Kidney (tissue), 14 donors: ENCODE results near the gene HOXA5. TPM values are rescaled to one million over a fixed set of nuclear protein-coding genes. Genes with fewer than 3 reads are reported as not detected.

Source experiments
- DNase-seq, 5 donors: peaks; one replicate each; pipeline ENCODE4 v3.0.0-alpha.2; 2013 to 2020
- FAIRE-seq: peaks from 2 replicates; lab custom pipeline; 2012; peaks lifted over from hg19 to GRCh38; lab: Jason Lieb, UNC
- H3K27ac ChIP-seq, 2 donors: one replicate each; pipeline ENCODE4 v1.7.0; 2013; ENCODE audit warnings: low read depth in 2 of 2, low read length in 2 of 2, inconsistent platforms in 1 of 2
- H3K27me3 ChIP-seq: one replicate; pipeline ENCODE4 v1.7.1; 2013; ENCODE audit warnings: low read length, inconsistent platforms; ENCODE audit not compliant: control insufficient read depth, insufficient read depth
- H3K36me3 ChIP-seq, 3 donors: one replicate each; pipeline versions ENCODE4 v1.7.0 to v1.7.1; 2013; ENCODE audit warnings: low read length in 3 of 3, control low read depth in 1 of 3, inconsistent platforms in 1 of 3; ENCODE audit not compliant: insufficient read depth in 3 of 3, control insufficient read depth in 2 of 3
- H3K4me1 ChIP-seq, 3 donors: one replicate each; pipeline versions ENCODE4 v1.7.0 to v1.7.1; 2013; ENCODE audit warnings: low read length in 3 of 3, inconsistent platforms in 1 of 3, low read depth in 1 of 3; ENCODE audit not compliant: control insufficient read depth in 2 of 3, insufficient read depth in 2 of 3
- H3K4me3 ChIP-seq, 3 donors: one replicate each; pipeline versions ENCODE4 v1.7.0 to v1.8.1; 2013; ENCODE audit warnings: low read length in 3 of 3, control low read depth in 1 of 3, inconsistent platforms in 1 of 3
- H3K9ac ChIP-seq, 3 donors: one replicate each; pipeline versions ENCODE4 v1.7.0 to v1.7.1; 2013; ENCODE audit warnings: low read length in 3 of 3, control low read depth in 1 of 3, inconsistent platforms in 1 of 3
- H3K9me3 ChIP-seq, 3 donors: one replicate each; pipeline versions ENCODE4 v1.7.0 to v1.7.1; 2013; ENCODE audit warnings: low read length in 3 of 3, control low read depth in 1 of 3, inconsistent platforms in 1 of 3; ENCODE audit not compliant: control insufficient read depth in 2 of 3, insufficient read depth in 1 of 3
- intact Hi-C: fragments of 100-400 bp; cut with DNase I; formaldehyde crosslinking; loops from one replicate; pipeline ENCODE4 v1.11.1; 2022
- polyA plus RNA-seq: library from polyadenylated mRNA; stranded (reverse); fragments of 350-450 nt; fragmentation: Illumina TruSeq; extraction: RNeasy Lipid Tissue Mini Kit (QIAGEN cat#74804); gene quantifications from one replicate; pipeline ENCODE4 v1.2.3, GENCODE V29; 2014; ENCODE audit warnings: low read depth, low replicate concordance; ENCODE audit not compliant: insufficient read depth
- total RNA-seq: library from RNA; stranded (reverse); fragmentation: NEBNext Ultra II Directional; extraction: Animal tissue kit (Norgen Biotek cat#: 25700); gene quantifications from one replicate; pipeline ENCODE4 v1.2.1, GENCODE V29; 2021
- TF ChIP-seq, protein P1 (sequence below): IDR thresholded peaks from 3 replicates; pipeline ENCODE4 v1.5.1; 2012; ENCODE audit warnings: mild to moderate bottlenecking, moderate library complexity, borderline replicate concordance; ENCODE audit not compliant: insufficient read depth; ENCODE audit errors: extremely low read depth
- donor health status: control.
- donor health status: control.
- donor health status: control.
- donor health status: control.
- donor health status: control.
- donor health status: DM: yes; HTN: yes; CAD: no.
- donor health status: Normal renal cell carcinoma (clear cell type).

The HOXA5 gene
- total and polyA plus RNA-seq, 2 donors from 2014 or later = 19.4 to 38.0 TPM

DNA sequence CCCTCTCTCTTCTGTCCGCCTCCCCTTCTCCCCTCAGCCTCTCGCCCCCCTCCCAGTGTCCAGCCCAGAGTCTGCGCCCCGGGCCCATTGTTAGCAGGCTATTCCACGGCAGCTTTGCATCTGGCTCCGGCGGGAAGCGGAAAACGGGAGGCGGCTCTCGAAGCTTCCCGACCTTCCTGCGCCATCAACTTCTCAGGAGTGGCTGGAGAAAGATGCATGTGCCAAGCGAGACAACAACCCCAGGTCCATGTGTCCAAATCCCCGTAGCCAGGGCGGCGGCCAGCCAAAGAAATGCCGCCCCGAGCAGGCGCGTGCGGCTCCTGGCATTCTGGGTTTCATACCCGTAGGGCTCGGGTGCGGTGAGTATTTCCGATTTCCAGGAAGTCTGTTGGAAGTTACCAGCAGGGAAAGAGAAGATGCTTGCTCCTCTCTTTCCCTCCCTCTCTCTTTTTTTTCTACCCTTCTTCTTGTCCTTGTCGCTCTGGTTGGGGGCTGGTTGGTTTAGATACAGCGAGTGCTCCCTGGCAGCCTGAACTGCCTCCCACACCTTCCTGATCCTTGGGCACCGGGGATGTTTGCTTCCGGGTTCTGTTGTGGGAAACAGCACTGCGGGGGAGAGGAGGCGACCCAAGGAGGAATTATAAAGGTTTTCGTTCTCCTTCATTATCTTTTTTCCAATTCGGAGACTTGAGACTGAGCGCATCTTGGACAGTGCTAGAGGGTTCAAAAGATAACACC, 39.8 kb downstream of the HOXA5 start:
- Histone ChIP-seq H3K9me3 (no peaks in the 10 kb centered on the region), H3K27ac (peak overlapping the region; percentile 73 to 77), H3K27me3 (peaks cover 2% of the 10 kb centered on the region), H3K36me3 (no peaks in the 10 kb centered on the region), H3K4me1 (peaks cover 9 to 16% (median 13%) of the 10 kb centered on the region in 3 donors), H3K9ac (peak overlapping the region; percentile 21 to 62 (median 42)), H3K4me3 (peak overlapping the region; percentile 12 to 44 (median 26))
- intact Hi-C loops = no loop called here
- DNase-seq = peak in 4 of 5 donors; percentile 70 to 83 (median 77)
- FAIRE-seq = no peak
- TF ChIP-seq, protein P1, sequence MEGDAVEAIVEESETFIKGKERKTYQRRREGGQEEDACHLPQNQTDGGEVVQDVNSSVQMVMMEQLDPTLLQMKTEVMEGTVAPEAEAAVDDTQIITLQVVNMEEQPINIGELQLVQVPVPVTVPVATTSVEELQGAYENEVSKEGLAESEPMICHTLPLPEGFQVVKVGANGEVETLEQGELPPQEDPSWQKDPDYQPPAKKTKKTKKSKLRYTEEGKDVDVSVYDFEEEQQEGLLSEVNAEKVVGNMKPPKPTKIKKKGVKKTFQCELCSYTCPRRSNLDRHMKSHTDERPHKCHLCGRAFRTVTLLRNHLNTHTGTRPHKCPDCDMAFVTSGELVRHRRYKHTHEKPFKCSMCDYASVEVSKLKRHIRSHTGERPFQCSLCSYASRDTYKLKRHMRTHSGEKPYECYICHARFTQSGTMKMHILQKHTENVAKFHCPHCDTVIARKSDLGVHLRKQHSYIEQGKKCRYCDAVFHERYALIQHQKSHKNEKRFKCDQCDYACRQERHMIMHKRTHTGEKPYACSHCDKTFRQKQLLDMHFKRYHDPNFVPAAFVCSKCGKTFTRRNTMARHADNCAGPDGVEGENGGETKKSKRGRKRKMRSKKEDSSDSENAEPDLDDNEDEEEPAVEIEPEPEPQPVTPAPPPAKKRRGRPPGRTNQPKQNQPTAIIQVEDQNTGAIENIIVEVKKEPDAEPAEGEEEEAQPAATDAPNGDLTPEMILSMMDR = no peak

DNA sequence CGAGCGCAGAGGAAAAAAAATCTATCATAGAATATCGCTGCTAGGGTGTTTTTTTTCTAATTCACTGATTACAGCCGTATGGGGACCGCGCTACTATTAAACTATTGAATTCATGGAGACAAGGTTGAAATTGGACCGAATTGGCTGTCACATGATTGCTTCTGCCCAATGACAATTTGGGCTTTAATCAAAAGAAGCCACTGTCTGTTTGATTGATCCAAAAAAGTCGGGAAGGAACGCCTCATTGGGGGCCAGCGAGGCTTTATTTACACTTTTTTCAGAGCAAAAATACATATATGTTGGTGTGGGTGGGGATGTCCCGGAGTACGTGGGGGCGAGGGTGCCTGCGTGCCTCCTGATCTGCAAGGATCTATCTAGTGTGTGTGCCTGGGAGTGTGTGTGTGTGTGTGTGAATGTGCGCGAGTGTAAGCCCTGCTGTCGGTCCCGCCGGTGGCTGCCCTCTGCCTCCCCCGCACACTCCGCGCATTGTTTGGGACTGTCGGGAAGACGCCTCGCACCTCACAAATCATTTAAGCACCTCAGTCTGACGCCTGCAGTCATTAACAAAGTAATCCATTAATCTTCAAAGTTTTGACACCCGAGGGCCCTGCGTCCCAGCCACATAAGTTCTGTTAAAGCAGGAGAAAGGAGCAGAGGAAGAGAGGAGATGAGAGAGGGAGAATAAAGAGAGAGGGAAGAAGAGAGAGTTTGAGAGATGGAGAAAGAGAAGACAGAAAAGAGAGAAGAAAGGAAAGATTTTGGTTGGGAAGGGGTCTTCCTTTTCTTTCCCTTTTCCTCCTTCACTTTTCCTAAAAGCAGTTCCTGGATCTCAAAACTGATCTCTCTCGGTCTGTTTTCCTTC, 40.7 kb downstream of the HOXA5 start, which contains the start of gene HOXA2:
HOXA2 (minus strand) TSS at position 103 of the 862 bp plus-strand sequence. CDS start 183 bp downstream, outside the sequence.
- peak; percentile 87 to 92 (median 91) for DNase-seq
- H3K9ac ChIP-seq = peak within 1 kb of the TSS; percentile 21 to 62 (median 42)
- intact Hi-C loops = no loop called here
- peak within 1 kb of the TSS; percentile 44 to 50 (median 44) for H3K4me3 ChIP-seq
- H3K9me3 ChIP-seq = no peaks in the 10 kb centered on the region
- H3K27me3 ChIP-seq = peaks cover 2% of the 10 kb centered on the region
- TF ChIP-seq, protein P1 = no peak
- peak within 1 kb of the TSS; percentile 73 to 78 for H3K27ac ChIP-seq
- H3K4me1 ChIP-seq = peaks cover 9 to 18% (median 13%) of the 10 kb centered on the region in 3 donors
- FAIRE-seq = no peak
- H3K36me3 ChIP-seq = no peaks in the 10 kb centered on the region

DNA sequence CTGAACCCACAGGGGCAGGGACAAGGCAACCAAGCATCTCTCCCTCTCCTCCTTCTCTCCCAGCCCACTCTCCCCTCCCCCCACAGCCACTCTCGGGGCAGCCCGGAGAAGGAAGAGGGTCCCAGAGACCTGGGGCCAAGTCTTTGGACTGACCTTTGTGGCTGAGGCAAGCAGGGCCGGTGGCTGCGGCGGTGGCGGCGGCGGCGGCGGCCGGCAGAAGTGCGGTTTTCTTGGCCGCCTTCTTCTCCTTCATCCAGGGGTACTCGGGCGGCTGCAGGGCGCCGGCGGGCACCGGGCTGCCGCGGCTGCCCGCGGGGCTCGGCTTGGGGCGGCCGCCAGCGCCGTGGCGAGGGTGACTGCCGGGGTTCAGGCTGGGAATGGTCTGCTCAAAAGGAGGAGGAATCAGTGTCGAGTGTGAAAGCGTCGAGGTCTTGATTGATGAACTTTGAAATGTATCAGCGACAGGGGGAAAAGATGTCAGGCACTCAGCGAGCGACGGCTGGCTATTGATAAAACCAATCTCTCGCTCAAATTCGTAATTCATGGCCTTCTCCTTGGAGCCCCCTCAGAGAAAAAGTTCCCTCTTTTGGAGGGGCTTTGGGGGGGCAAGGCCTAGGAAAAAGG, 41.4 kb downstream of the HOXA5 start:
- intact Hi-C loops = no loop called here
- Histone ChIP-seq H3K4me1 (peaks cover 9 to 21% (median 16%) of the 10 kb centered on the region in 3 donors), H3K9ac (peak overlapping the region in 2 of 3 donors; percentile 26 to 62), H3K9me3 (no peaks in the 10 kb centered on the region), H3K4me3 (peak overlapping the region; percentile 44 to 50 (median 44)), H3K27ac (peak overlapping the region; percentile 73 to 78), H3K36me3 (no peaks in the 10 kb centered on the region), H3K27me3 (peaks cover 2% of the 10 kb centered on the region)
- TF ChIP-seq, protein P1 = no peak
- DNase-seq = peak in 3 of 5 donors; percentile 74 to 88 (median 77)
- FAIRE-seq = no peak
